ENCODE measurements around the gene AK1.
A peak's percentile ranks its signal among the peaks of the same experiment; 100 is the strongest.
"Not testable (repeated sequence)": the region's sequence is repeated elsewhere in the genome, so short reads cannot be mapped to it uniquely, and the experiment has no call there.

The AK1 gene

DNA sequence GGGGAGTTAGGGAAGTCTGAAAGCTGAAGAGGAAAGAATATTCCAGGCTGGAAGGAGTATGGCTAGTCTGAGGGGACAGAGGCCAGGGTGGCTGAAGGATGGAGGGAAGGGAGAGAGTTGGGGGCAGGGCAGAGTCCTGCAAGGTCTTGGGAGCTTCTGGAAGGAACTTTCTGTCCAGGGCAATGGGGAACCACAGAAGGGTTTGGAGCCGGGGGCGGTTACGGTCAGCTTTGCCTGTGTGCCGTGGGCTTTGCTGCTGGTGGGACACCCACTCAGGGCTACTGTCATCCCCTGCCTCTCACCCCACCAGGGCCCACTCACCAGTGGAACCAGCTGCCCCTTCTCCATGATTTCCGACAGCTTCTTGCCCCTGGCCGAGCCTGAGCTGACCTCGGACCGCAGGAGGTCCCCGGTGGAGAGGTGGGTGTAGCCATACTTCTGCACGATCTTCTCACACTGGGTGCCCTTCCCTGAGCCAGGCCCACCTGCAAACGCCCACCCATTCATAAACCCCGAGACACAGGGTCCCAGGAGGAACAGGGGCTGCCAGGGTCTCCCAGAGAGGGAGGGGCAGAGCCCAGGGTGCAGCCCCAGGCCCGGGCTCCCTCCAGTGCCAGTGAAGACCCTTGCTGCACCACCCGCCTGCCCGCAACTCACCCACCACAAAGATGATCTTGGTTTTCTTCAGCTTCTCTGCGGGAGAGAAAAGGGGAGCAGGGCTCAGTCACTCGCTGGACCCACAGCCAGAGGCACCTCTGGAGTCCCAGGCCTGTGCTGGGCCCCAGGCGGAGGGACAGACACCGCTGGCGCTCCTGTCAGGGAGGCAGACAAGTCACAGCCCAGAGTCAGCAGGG, 4.9 kb downstream of the AK1 start:
- TF ChIP-seq, protein P1, sequence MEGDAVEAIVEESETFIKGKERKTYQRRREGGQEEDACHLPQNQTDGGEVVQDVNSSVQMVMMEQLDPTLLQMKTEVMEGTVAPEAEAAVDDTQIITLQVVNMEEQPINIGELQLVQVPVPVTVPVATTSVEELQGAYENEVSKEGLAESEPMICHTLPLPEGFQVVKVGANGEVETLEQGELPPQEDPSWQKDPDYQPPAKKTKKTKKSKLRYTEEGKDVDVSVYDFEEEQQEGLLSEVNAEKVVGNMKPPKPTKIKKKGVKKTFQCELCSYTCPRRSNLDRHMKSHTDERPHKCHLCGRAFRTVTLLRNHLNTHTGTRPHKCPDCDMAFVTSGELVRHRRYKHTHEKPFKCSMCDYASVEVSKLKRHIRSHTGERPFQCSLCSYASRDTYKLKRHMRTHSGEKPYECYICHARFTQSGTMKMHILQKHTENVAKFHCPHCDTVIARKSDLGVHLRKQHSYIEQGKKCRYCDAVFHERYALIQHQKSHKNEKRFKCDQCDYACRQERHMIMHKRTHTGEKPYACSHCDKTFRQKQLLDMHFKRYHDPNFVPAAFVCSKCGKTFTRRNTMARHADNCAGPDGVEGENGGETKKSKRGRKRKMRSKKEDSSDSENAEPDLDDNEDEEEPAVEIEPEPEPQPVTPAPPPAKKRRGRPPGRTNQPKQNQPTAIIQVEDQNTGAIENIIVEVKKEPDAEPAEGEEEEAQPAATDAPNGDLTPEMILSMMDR (IDR thresholded peaks at IDR 0.05; ENCODE audit: insufficient read depth, low read depth, low read length, missing control alignments), result no peak
- DNase-seq (ENCODE audit: low read depth), result no peak
- no peak overlapping the region for H3K4me3 ChIP-seq (ENCODE audit: low read length)

DNA sequence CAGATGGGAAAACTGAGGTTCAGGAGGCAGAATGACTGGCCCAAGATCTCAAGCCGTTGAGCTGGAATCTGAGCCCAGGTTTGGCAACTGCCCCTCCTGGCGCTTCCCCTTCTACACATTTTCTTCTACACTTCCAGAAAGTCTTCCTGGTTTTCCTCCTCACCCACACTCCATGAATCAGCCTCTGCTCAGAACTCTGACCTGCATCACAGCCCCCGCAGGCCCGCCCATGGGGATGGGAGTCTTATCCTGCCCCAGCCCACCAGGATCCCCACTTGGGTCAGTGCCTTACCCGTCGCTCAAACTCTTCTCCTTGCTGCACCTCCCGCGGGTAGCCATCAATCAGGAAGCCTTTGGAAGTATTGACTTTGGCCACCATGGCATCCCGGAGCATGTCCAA, 5.9 kb downstream of the AK1 start:
- TF ChIP-seq, protein P1 (IDR thresholded peaks at IDR 0.05; ENCODE audit: insufficient read depth, low read depth, low read length, missing control alignments), result no peak
- H3K4me3 ChIP-seq (ENCODE audit: low read length), result no peak overlapping the region
- no peak for DNase-seq (ENCODE audit: low read depth)

GRCh38 chr9:127870887-127871286, 6.6 kb downstream of the AK1 start:
- TF ChIP-seq, protein P1 (IDR thresholded peaks at IDR 0.05; ENCODE audit: insufficient read depth, low read depth, low read length, missing control alignments), result no peak
- no peak for DNase-seq (ENCODE audit: low read depth)
- no peak overlapping the region for H3K4me3 ChIP-seq (ENCODE audit: low read length)

GRCh38 chr9:127870153-127870491, 7.4 kb downstream of the AK1 start:
- not testable (repeated sequence) for DNase-seq (ENCODE audit: low read depth); H3K4me3 ChIP-seq (ENCODE audit: low read length)

DNA sequence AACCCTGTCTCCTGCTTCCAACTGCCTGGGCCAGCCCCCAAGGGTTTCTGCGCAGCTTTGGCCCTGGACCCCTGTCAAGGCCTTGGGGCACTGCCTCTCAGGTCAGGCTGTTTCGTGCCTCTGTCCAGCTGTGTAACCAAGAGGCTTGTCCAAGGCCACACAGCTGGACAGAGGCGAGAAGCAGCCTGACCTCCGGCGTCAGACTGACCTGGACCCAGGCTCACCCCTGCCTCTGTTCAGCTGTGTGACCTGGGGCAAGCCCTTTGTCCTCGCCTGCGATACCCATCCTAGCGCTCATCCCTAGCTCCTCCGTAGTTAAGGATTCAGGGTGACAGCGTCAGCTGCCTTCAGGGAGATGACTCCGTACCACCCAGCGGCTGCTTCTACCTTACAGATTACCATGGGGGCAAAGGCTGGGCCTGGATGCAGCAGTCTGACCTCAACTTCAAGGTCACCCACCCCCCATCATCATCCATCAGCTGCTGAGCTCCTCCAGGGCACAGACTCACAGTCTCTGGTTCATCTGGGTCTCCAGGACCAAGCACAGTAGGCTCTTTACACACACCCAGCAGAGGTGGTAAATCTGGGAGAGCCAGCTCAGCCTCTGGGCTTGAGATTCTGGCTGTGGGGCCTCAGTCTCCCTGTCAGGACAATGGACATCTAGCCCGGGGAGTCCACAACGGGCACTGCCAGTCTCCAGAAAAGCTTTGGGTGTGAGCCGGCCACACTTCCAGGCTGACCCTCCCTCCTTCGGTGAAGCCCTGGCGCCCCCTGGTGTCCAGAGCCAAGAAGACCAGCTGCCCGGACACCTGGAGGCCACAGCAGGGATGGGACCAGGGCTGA, 7.9 kb downstream of the AK1 start:
- TF ChIP-seq, protein P1 (IDR thresholded peaks at IDR 0.05; ENCODE audit: insufficient read depth, low read depth, low read length, missing control alignments), result peak; percentile 84
- peak; percentile 80 for DNase-seq (ENCODE audit: low read depth)
- H3K4me3 ChIP-seq (ENCODE audit: low read length), result no peak overlapping the region

DNA sequence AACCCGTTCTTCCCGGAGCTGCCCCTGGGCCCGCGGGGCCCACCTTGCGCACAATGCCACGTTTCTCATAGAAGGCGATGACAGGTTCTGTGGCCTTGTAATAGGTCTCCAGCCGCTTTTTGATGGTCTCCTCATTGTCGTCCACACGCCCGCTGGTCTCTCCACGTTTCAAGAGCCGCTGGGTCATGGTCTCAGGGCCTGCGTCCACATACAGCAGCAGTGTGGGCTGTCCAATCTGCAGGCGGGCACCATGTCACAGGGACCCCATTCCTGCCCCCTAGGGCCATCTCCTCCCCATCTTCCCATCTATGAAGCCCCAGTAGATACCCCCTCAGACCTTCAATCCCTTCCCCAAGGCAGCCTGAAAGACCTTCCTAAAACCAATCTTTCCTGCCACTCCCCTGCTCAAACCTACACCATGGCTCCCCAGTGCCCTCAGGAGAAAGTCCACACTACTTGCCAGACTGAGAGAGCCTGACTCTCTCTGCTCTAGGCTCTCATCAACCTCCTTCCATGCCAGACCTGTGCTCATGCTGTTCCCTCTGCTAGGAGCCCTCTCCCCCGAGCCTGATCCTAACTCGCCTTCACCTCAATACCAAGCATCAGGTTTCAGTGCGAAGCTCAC, 9.1 kb downstream of the AK1 start:
- TF ChIP-seq, protein P1 (IDR thresholded peaks at IDR 0.05; ENCODE audit: insufficient read depth, low read depth, low read length, missing control alignments), result no peak
- H3K4me3 ChIP-seq (ENCODE audit: low read length), result no peak overlapping the region
- DNase-seq (ENCODE audit: low read depth), result no peak

Measured in epithelial cell of esophagus (primary cell).